ENCODE results near the gene TCF7L2.

GRCh38 chr10:112986544-112987190, 36.6 kb downstream of the TCF7L2 start:
- TF ChIP-seq, protein P1, sequence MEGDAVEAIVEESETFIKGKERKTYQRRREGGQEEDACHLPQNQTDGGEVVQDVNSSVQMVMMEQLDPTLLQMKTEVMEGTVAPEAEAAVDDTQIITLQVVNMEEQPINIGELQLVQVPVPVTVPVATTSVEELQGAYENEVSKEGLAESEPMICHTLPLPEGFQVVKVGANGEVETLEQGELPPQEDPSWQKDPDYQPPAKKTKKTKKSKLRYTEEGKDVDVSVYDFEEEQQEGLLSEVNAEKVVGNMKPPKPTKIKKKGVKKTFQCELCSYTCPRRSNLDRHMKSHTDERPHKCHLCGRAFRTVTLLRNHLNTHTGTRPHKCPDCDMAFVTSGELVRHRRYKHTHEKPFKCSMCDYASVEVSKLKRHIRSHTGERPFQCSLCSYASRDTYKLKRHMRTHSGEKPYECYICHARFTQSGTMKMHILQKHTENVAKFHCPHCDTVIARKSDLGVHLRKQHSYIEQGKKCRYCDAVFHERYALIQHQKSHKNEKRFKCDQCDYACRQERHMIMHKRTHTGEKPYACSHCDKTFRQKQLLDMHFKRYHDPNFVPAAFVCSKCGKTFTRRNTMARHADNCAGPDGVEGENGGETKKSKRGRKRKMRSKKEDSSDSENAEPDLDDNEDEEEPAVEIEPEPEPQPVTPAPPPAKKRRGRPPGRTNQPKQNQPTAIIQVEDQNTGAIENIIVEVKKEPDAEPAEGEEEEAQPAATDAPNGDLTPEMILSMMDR (IDR thresholded peaks at IDR 0.05; ENCODE audit: insufficient read depth, low read length, poor library complexity, severe bottlenecking), result no peak
- TF ChIP-seq EZH2phosphoT487 (conservative IDR thresholded peaks at IDR 0.05; ENCODE audit: low read length), result no peak

Data from SU-DHL-6 (cell line).